AG09309 (cell line): ENCODE results near the gene MARK2.

Experiments
- DNase-seq: peaks from one replicate; pipeline ENCODE4 v3.0.0-alpha.2; 2010; ENCODE audit warnings: low read depth
- H3K4me3 ChIP-seq: 2 replicates; pipeline ENCODE4 v1.5.1; 2011; ENCODE audit warnings: mild to moderate bottlenecking, low read depth, low read length, moderate library complexity; ENCODE audit not compliant: control insufficient read depth
- CTCF ChIP-seq: IDR thresholded peaks from 2 replicates; pipeline ENCODE4 v1.5.1; 2011; ENCODE audit warnings: mild to moderate bottlenecking, low read depth, low read length, inconsistent platforms; ENCODE audit not compliant: insufficient read depth, control insufficient read depth; ENCODE audit errors: missing control alignments

The MARK2 gene

DNA sequence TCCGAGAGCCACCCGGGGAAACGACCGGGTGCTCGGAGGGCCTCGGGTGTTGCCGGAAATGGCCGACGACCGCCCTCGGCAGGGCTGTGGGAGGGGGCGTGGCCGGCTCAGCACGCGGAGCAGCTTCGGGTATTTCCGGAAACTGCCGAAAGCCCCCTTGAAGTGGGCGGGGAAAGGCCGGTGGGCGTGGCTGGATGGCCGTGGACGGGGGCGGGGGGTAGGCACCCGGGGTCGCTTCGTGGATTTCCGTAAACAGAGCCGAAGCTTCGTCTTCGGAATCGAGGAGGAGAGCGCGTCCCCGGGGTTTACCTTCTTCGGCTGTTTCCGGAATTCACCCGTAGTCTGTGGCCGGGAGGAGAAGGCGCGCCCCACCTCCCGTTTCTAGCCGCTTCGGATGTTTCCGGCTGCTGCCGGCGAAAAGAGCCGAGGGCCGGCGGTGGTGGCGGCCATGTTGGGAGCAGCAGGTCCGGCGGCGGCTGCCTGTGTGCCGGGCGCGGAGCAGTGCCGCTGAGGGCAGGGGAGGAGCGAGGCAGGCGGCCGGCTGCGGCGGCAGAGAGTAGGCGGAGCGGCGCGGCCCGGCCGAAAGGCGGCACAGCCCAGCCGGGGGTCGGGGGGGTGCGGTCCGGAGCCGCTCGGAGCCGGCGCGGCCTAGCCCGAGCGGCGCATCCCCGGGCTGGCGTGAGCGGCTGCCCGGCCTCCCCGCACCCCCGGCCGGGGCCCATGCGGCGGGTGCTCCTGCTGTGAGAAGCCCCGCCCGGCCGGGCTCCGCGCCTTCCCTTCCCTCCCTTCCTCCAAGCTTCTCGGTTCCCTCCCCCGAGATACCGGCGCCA is at the start of gene MARK2:
Gene MARK2 (plus strand): TSS at position 433 of the 830 bp plus-strand sequence. CDS start 397 bp downstream, at position 830.
- peak within 1 kb of the TSS; percentile 95 for H3K4me3 ChIP-seq
- DNase-seq: peak; percentile 85
- TF ChIP-seq CTCF: no peak

GRCh38 chr11:63791495-63792167 is 47.3 kb upstream of the MARK2 start:
- no peak overlapping the region for H3K4me3 ChIP-seq
- no peak for TF ChIP-seq CTCF
- DNase-seq: no peak

- no peak for TF ChIP-seq CTCF
- DNase-seq: no peak
- no peak overlapping the region for H3K4me3 ChIP-seq
Measured at GRCh38 chr11:63793161-63793560, 45.7 kb upstream of the MARK2 start.

DNA sequence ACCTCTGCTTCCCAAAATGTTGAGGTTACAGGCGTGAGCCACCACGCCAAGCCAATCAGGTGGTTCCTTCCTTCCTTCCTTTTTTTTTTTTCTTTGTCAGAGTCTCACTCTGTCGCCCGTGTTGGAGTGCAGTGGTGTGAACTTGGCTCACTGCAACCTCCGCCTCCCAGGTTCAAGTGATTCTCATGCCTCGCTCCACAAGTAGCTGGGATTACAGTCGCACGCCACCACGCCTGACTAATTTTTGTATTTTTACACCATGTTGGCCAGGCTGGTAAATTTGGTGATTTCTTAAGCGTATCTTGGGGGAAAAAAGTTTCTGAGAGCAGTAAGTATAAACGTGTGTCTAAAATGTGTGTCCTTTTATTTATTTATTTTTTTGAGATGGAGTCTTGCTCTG is 43.8 kb upstream of the MARK2 start:
- no peak for DNase-seq
- H3K4me3 ChIP-seq: no peak overlapping the region
- no peak for TF ChIP-seq CTCF

DNA sequence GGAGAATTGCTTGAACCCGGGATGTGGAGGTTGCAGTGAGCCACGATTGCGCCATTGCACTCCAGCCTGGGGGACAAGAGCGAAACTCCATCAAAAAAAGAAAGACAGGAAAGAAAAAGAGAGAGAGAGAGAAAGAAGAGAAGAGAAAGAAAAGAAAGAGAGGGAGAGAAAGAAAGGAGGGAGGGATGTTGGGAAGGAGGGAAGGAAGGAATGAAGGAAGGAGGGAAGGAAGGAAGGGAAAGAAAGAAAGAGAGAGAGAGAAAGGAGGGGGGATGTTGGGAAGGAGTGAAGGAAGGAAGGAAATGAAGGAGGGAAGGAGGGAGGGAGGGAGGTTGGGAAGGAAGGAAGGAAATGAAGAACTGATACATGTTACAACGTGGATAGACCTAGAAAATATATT is 38.0 kb upstream of the MARK2 start:
- no peak for TF ChIP-seq CTCF
- DNase-seq: no peak
- H3K4me3 ChIP-seq: no peak overlapping the region

GRCh38 chr11:63802637-63803414 is 36.1 kb upstream of the MARK2 start:
- no peak overlapping the region for H3K4me3 ChIP-seq
- no peak for TF ChIP-seq CTCF
- peak; percentile 14 for DNase-seq
